HepG2 (cell line): ENCODE measurements around the gene ORC6. TPM values are rescaled to one million over a fixed set of nuclear protein-coding genes. Genes with fewer than 3 reads are reported as not detected.

ENCODE experiments used
- ATAC-seq: fragments of 200-7000 bp; cut with Tn5 transposase; 3 replicates; pipeline ENCODE4 v1.9.1; 2020; ENCODE audit warnings: mild to moderate bottlenecking, moderate library complexity
- BruUV-seq: library from RNA; stranded (reverse); fragments of 400-500 nt; replicated peaks from 2 replicates; lab custom pipeline; 2021; lab: Mats Ljungman, UMichigan
- CTCF ChIA-PET: fragments of 300-600 bp; formaldehyde crosslinking; extraction: SDS; loops from one replicate; lab custom pipeline; 2021; ENCODE audit warnings: low total read pairs, inconsistent platforms, low intra/inter-chr PET ratio; lab: Yijun Ruan, JAX
- POLR2A ChIA-PET: fragments of 350-600 bp; sonication (Branson Sonifier 250); formaldehyde crosslinking; loops from one replicate; lab custom pipeline; 2020; ENCODE audit warnings: antibody characterized with exemption, inconsistent platforms; lab: Yijun Ruan, JAX
- DNase-seq: peaks from one replicate; pipeline ENCODE4 v3.0.0-alpha.2; 2015; ENCODE audit warnings: low spot score
- FAIRE-seq: peaks from 3 replicates; lab custom pipeline; 2011; peaks lifted over from hg19 to GRCh38; lab: Jason Lieb, UNC
- H2AFZ ChIP-seq: one replicate; pipeline ENCODE4 v1.6.1; 2011; ENCODE audit warnings: low read length, inconsistent platforms
- H3K27ac ChIP-seq: fragments of 300-600 bp; 3 replicates; pipeline ENCODE4 v1.8.0; 2011; ENCODE audit warnings: mixed run types, mild to moderate bottlenecking, mixed read lengths, low read length, inconsistent platforms; ENCODE audit not compliant: insufficient read depth; ENCODE audit errors: extremely low read length
- H3K27me3 ChIP-seq, 2 experiments: fragments of 200-600 bp in 1 of 2; 2 replicates in 1 of 2; 3 replicates in 1 of 2; pipeline versions ENCODE4 v1.6.0 to v1.8.0; 2011; ENCODE audit warnings: low read length in 2 of 2, mild to moderate bottlenecking in 2 of 2, moderate library complexity in 2 of 2, inconsistent platforms in 1 of 2; ENCODE audit not compliant: insufficient read depth in 2 of 2, control insufficient read depth in 1 of 2
- H3K36me3 ChIP-seq, 2 experiments: fragments of 200-600 bp in 1 of 2; replicated peaks in 1 of 2; 2 replicates in 1 of 2; 3 replicates in 1 of 2; pipeline versions ENCODE4 v1.5.1 to v1.8.0; 2011; ENCODE audit warnings: low read length in 2 of 2, inconsistent platforms in 1 of 2; ENCODE audit not compliant: insufficient read depth in 2 of 2, control insufficient read depth in 1 of 2
- H3K4me1 ChIP-seq: 2 replicates; pipeline ENCODE4 v1.5.1; 2012; ENCODE audit warnings: low read length, inconsistent platforms; ENCODE audit not compliant: insufficient read depth
- H3K4me2 ChIP-seq: 2 replicates; pipeline ENCODE4 v1.6.0; 2011; ENCODE audit warnings: low read depth, low read length, inconsistent platforms
- H3K4me3 ChIP-seq, 3 experiments: fragments of 200-600 bp in 1 of 3; sonication (generic), shearing (Covaris generic) in 1 of 3; replicated peaks in 1 of 3; 2 replicates each; pipeline ENCODE4 v1.5.1; 2011 to 2016; ENCODE audit warnings: low read length in 3 of 3, inconsistent platforms in 2 of 3, low read depth in 2 of 3, mild to moderate bottlenecking in 2 of 3, control low read depth in 1 of 3, mixed read lengths in 1 of 3; ENCODE audit not compliant: insufficient read depth in 1 of 3
- H3K79me2 ChIP-seq: one replicate; pipeline ENCODE4 v1.6.1; 2011; ENCODE audit warnings: low read length, inconsistent platforms; ENCODE audit not compliant: insufficient read depth
- H3K9ac ChIP-seq: 2 replicates; pipeline ENCODE4 v1.6.0; 2011; ENCODE audit warnings: mild to moderate bottlenecking, low read depth, low read length, inconsistent platforms; ENCODE audit not compliant: insufficient read depth
- H3K9me3 ChIP-seq: 2 replicates; pipeline ENCODE4 v1.5.1; 2012; ENCODE audit warnings: mild to moderate bottlenecking, low read length
- H4K20me1 ChIP-seq: 2 replicates; pipeline ENCODE4 v1.6.0; 2011; ENCODE audit warnings: inconsistent platforms, mild to moderate bottlenecking, low read length, moderate library complexity; ENCODE audit not compliant: insufficient read depth
- BHLHE40 ChIP-seq: IDR thresholded peaks from 2 replicates; pipeline ENCODE4 v1.6.1; 2011; ENCODE audit warnings: low read length, improper control_type of control experiment
- KLF16 ChIP-seq, 2 experiments: sonication (generic) in 1 of 2; formaldehyde crosslinking in 1 of 2; IDR thresholded peaks; 2 replicates each; pipeline versions ENCODE4 v1.6.1 to v1.8.0; 2016 to 2023; ENCODE audit warnings: missing genetic modification reagents in 2 of 2, missing compliant biosample characterization in 1 of 2
- KMT2A ChIP-seq: sonication (generic); formaldehyde crosslinking; IDR thresholded peaks from 2 replicates; pipeline ENCODE4 v1.4.0; 2020; ENCODE audit warnings: missing genetic modification reagents
- NCOR1 ChIP-seq: fragments of 200-600 bp; sonication (generic); IDR thresholded peaks from 2 replicates; pipeline ENCODE4 v1.7.0; 2017; ENCODE audit warnings: antibody characterized with exemption, low read length, borderline replicate concordance
- RFX1 ChIP-seq: fragments of 450-650 bp; IDR thresholded peaks from 2 replicates; pipeline ENCODE4 v1.6.1; 2017
- TBL1XR1 ChIP-seq: fragments of 150-350 bp; IDR thresholded peaks from 2 replicates; pipeline ENCODE4 v1.6.1; 2014; ENCODE audit warnings: borderline replicate concordance, low read length; ENCODE audit not compliant: partially characterized antibody
- ZFP36L2 ChIP-seq: sonication (generic); formaldehyde crosslinking; IDR thresholded peaks from 2 replicates; pipeline ENCODE4 v1.4.0; 2020; ENCODE audit warnings: missing genetic modification reagents
- ZFP37 ChIP-seq: sonication (generic); formaldehyde crosslinking; IDR thresholded peaks from 2 replicates; pipeline ENCODE4 v1.4.0; 2020; ENCODE audit warnings: missing genetic modification reagents, borderline replicate concordance
- ZNF672 ChIP-seq: sonication (generic); formaldehyde crosslinking; IDR thresholded peaks from 2 replicates; pipeline ENCODE4 v1.8.1; 2022; ENCODE audit warnings: missing genetic modification reagents
- WGBS: methylation state at CpG from one replicate; pipeline ENCODE4 v1.1.6; 2017; ENCODE audit warnings: low lambda C conversion rate; 5-methylcytosine and 5-hydroxymethylcytosine counted together
- in situ Hi-C: cut with HindIII; loops from 2 replicates; pipeline ENCODE4 v1.10.0; 2017; ENCODE audit warnings: low pct_unique_long_range_greater_than_20kb; ENCODE audit not compliant: extremely low pct_ligation_motif_present
- intact Hi-C: fragments of 100-400 bp; cut with micrococcal nuclease; formaldehyde crosslinking; loops from one replicate; pipeline ENCODE4 v1.10.0; 2022; ENCODE audit not compliant: unreplicated experiment
- polyA plus RNA-seq, 8 experiments: library from polyadenylated mRNA; depleted of rRNA in 3 of 8; stranded (reverse) in 7 of 8; unstranded in 1 of 8; fragments of >200 nt; fragmentation: Illumina TruSeq in 4 of 8; extraction: Trizol in 4 of 8; gene quantifications; 2 replicates each; pipeline versions ENCODE4 v1.2.1 to v1.2.3, GENCODE V29; 2011 to 2016; ENCODE audit warnings: low read depth in 4 of 8, missing spikeins in 1 of 8, mixed read lengths in 1 of 8; ENCODE audit not compliant: insufficient read depth in 1 of 8
- total RNA-seq, 5 experiments: library from RNA; depleted of rRNA; stranded (reverse); fragments of >200 nt; fragmentation: Illumina TruSeq; extraction: Trizol; gene quantifications; 2 replicates each; pipeline ENCODE4 v1.2.3, GENCODE V29; 2016; ENCODE audit warnings: low read depth in 1 of 5
- TF ChIP-seq, protein P1 (sequence below): sonication (generic); formaldehyde crosslinking; IDR thresholded peaks from 2 replicates; pipeline ENCODE4 v1.4.0; 2020; ENCODE audit warnings: missing genetic modification reagents
- TF ChIP-seq, protein P2 (sequence below): IDR thresholded peaks from 2 replicates; pipeline ENCODE4 v1.6.1; 2012; ENCODE audit warnings: inconsistent platforms
- TF ChIP-seq, protein P3 (sequence below): IDR thresholded peaks from 2 replicates; pipeline ENCODE4 v1.6.1; 2016; ENCODE audit warnings: missing compliant biosample characterization, missing genetic modification reagents, borderline replicate concordance

The ORC6 gene
- total and polyA plus RNA-seq, 2 of the 13 experiments (the other 11 are each of a cell fraction or from before 2014, with no cell fraction given), result 34.2 to 69.8 TPM

DNA sequence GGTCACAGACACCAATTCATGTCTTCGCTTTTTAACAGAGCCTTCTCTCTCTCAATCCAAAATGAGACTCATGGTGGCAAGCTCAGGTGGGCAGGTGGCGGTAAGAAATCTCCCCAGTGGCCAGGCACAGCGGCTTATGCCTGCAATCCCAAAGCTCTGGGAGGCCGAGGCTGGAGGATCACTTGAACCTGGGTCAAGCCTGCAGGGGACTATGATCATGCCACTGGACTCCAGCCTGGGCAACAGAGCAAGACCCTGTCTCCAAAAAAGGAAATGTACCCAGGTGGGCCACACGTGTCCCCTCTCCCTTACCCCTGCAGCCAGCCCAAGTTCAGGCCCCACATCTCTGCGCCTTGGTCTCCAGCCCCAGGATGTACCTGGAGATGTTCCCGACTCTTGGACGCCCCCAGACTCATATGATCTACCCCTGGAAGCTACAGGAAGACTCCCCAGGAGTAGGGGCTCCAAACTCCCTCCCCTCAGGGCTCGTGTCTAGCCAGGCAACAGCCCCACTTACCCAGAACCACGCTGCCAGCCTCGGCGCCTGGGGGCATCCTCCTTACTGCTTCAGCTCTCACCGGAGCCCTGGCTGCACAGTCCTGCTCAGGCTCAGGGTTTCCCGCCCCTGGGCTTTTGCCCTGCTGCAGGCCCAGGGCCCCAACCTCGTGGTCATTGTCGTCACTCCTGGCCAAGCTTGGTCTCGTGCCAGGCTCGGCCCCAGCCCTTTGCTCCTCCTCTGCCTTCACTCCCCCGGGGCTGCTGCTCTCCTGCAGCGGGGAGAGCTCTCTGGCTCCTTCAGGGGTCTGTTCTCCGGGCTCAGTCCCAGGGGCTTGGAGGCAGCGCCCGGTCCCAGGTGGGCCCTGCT is 42.5 kb downstream of the ORC6 start:
- H3K79me2 ChIP-seq, result no peaks in the 10 kb centered on the region
- no peaks in the 10 kb centered on the region for H3K36me3 ChIP-seq
- peak; percentile 63 for TF ChIP-seq BHLHE40
- no peak for TF ChIP-seq ZFP37 (CRISPR knock-in tag)
- no peak for TF ChIP-seq TBL1XR1
- no peak for TF ChIP-seq KLF16 (CRISPR knock-in tag; IDR thresholded peaks at IDR 0.05)
- TF ChIP-seq, protein P1, sequence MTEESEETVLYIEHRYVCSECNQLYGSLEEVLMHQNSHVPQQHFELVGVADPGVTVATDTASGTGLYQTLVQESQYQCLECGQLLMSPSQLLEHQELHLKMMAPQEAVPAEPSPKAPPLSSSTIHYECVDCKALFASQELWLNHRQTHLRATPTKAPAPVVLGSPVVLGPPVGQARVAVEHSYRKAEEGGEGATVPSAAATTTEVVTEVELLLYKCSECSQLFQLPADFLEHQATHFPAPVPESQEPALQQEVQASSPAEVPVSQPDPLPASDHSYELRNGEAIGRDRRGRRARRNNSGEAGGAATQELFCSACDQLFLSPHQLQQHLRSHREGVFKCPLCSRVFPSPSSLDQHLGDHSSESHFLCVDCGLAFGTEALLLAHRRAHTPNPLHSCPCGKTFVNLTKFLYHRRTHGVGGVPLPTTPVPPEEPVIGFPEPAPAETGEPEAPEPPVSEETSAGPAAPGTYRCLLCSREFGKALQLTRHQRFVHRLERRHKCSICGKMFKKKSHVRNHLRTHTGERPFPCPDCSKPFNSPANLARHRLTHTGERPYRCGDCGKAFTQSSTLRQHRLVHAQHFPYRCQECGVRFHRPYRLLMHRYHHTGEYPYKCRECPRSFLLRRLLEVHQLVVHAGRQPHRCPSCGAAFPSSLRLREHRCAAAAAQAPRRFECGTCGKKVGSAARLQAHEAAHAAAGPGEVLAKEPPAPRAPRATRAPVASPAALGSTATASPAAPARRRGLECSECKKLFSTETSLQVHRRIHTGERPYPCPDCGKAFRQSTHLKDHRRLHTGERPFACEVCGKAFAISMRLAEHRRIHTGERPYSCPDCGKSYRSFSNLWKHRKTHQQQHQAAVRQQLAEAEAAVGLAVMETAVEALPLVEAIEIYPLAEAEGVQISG (CRISPR knock-in tag), result no peak
- TF ChIP-seq, protein P2, sequence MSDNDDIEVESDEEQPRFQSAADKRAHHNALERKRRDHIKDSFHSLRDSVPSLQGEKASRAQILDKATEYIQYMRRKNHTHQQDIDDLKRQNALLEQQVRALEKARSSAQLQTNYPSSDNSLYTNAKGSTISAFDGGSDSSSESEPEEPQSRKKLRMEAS, result 0 out of 2 replicates have a peak, but pooled peaks have one; percentile 21
- TF ChIP-seq RFX1, result no peak
- TF ChIP-seq ZNF672, result no peak
- no peak for TF ChIP-seq NCOR1
- no peak for TF ChIP-seq KMT2A
- TF ChIP-seq, protein P3, sequence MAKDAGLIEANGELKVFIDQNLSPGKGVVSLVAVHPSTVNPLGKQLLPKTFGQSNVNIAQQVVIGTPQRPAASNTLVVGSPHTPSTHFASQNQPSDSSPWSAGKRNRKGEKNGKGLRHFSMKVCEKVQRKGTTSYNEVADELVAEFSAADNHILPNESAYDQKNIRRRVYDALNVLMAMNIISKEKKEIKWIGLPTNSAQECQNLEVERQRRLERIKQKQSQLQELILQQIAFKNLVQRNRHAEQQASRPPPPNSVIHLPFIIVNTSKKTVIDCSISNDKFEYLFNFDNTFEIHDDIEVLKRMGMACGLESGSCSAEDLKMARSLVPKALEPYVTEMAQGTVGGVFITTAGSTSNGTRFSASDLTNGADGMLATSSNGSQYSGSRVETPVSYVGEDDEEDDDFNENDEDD (CRISPR knock-in tag), result peak; percentile 41; the same call in 1 of the 2 replicates
- TF ChIP-seq ZFP36L2, result no peak
- H3K27me3 ChIP-seq, result peaks cover 3 to 38% of the 10 kb centered on the region in 2 experiments; a peak in 3 of 5 replicates
- no peak overlapping the region; a peak in 1 of 6 replicates for H3K4me3 ChIP-seq
- POLR2A ChIA-PET, result no interaction called here
- in situ Hi-C loops (no loop called here), intact Hi-C loops (no loop called here)
- CTCF ChIA-PET, result no interaction called here
- ATAC-seq (peak; percentile 36), DNase-seq (peak; percentile 21), FAIRE-seq (no peak)
- no peaks in the 10 kb centered on the region for H3K9me3 ChIP-seq
- H3K4me1 ChIP-seq, result no peaks in the 10 kb centered on the region
- no peak overlapping the region for H3K9ac ChIP-seq
- 40% methylated on average over 22 of the region's 23 CpGs for WGBS
- H2AFZ ChIP-seq, result no peak overlapping the region
- BruUV-seq, result no TSS peak
- no peaks in the 10 kb centered on the region for H4K20me1 ChIP-seq
- 0 out of 2 replicates have a peak overlapping the region, but pooled peaks have one; percentile 11 for H3K4me2 ChIP-seq
- H3K27ac ChIP-seq, result no peak overlapping the region
